HG03442 (cell line): ENCODE results near the gene S100A10.

ENCODE experiments used
- ATAC-seq: cut with Tn5 transposase; IDR thresholded peaks from one replicate; pipeline ENCODE4 v1.9.1; 2021; ENCODE audit warnings: mild to moderate bottlenecking, moderate library complexity; ENCODE audit not compliant: unreplicated experiment

The S100A10 gene

GRCh38 chr1:151939141-151939540 lies 54.5 kb downstream of the S100A10 start:
- no peak for ATAC-seq

- ATAC-seq = no peak
These were observed 57.0 kb downstream of the S100A10 start for GRCh38 chr1:151936653-151937052.

GRCh38 chr1:151935894-151936602 lies 57.6 kb downstream of the S100A10 start:
- no peak for ATAC-seq

- no peak for ATAC-seq
These were observed 58.5 kb downstream of the S100A10 start for GRCh38 chr1:151935154-151935553.

GRCh38 chr1:151934048-151934493 lies 59.6 kb downstream of the S100A10 start:
- ATAC-seq = no peak
